ENCODE data around the gene AP4S1. TPM values are rescaled to one million over a fixed set of nuclear protein-coding genes. Genes with fewer than 3 reads are reported as not detected.
A peak's percentile ranks its signal among the peaks of the same experiment; 100 is the strongest.

AP4S1 gene
- total RNA-seq, 1 experiment from 2014 or later, result 7.8 TPM

DNA sequence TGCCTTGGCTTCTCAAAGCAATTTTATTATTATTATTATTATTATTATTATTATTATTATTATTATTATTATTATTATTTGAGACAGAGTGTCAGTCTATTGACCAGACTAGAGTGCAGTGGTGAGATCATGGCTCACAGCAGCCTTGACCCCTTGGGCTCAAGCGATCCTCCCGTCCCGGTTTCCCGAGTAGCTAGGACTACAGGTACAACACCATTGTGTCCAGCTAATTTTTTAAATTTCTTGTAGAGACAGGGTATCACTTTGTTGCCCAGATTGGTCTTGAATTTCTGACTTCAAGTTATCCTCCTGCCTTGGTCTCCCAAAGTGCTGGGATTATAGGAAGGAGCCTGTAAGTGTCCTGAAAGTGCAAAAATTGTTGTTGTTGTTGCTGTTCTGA, 11.6 kb upstream of the AP4S1 start:
- Histone ChIP-seq H3K36me3 (ENCODE audit: insufficient read depth, low read length) (peaks cover 11% of the 10 kb centered on the region; the same call in 1 of the 2 replicates), H2AFZ (ENCODE audit: low read length) (no peak overlapping the region), H3K4me1 (ENCODE audit: low read length) (no peaks in the 10 kb centered on the region), H3K4me3 (ENCODE audit: low read length) (no peak overlapping the region), H3K27ac (ENCODE audit: low read length) (no peak overlapping the region), H3K9me2 (replicated peaks; ENCODE audit: insufficient read depth, low read length) (no peaks in the 10 kb centered on the region), H3K4me2 (ENCODE audit: low read depth, low read length, poor library complexity, severe bottlenecking) (no peak overlapping the region), H3K27me3 (ENCODE audit: low read length) (no peaks in the 10 kb centered on the region), H3K79me2 (ENCODE audit: low read length) (peaks cover 95% of the 10 kb centered on the region), H4K20me1 (ENCODE audit: insufficient read depth, low read depth, low read length) (peaks cover 10% of the 10 kb centered on the region), H3K9me3 (ENCODE audit: low read length) (no peaks in the 10 kb centered on the region), H3K9ac (ENCODE audit: low read length) (no peak overlapping the region)
- DNase-seq, result no peak

- Histone ChIP-seq H3K36me3 (ENCODE audit: insufficient read depth, low read length) (peaks cover 28% of the 10 kb centered on the region), H3K79me2 (ENCODE audit: low read length) (peaks cover 97% of the 10 kb centered on the region), H2AFZ (ENCODE audit: low read length) (no peak overlapping the region), H3K27ac (ENCODE audit: low read length) (no peak overlapping the region), H3K4me1 (ENCODE audit: low read length) (peaks cover 3% of the 10 kb centered on the region), H3K9me3 (ENCODE audit: low read length) (no peaks in the 10 kb centered on the region), H3K4me2 (ENCODE audit: low read depth, low read length, poor library complexity, severe bottlenecking) (no peak overlapping the region), H3K9me2 (replicated peaks; ENCODE audit: insufficient read depth, low read length) (no peaks in the 10 kb centered on the region), H3K9ac (ENCODE audit: low read length) (no peak overlapping the region), H3K27me3 (ENCODE audit: low read length) (no peaks in the 10 kb centered on the region), H3K4me3 (ENCODE audit: low read length) (no peak overlapping the region), H4K20me1 (ENCODE audit: insufficient read depth, low read depth, low read length) (peaks cover 7% of the 10 kb centered on the region)
- no peak for DNase-seq
Observed at GRCh38 chr14:31018057-31018645, 7.3 kb upstream of the AP4S1 start.

DNA sequence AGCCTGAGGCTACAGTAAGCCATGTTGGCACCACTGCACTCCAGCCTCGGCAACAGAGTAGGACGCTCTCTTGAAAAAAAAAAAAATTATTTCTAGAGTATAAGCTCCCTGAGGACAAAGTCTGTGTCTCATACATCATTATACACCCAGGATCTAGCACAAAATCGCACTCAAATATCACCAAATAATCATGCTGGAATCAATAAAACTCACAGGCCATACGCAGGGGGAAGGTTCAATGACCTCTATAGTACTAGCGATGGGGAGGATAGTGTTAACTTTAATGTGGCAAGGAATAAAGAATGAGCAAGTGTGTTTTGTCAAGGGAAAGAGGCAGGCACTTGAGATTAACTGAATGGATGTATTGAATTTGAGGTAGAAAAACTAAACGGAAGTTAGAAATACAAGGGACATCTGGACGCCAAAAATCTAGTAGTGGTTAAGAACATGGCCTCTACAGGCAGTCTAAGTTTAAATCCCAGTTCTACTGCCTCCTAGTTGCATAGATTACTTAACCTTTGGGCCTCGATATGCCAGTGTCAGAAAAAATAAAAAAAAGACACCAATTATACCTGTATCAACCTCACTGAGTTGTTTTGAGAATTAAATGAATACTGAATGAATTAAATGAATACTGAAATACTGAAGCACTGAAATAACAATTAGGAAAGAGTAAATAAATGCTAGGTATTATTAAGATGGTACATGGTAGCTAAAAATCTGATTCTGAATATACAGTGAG, 4.4 kb upstream of the AP4S1 start:
- no peak for DNase-seq

DNA sequence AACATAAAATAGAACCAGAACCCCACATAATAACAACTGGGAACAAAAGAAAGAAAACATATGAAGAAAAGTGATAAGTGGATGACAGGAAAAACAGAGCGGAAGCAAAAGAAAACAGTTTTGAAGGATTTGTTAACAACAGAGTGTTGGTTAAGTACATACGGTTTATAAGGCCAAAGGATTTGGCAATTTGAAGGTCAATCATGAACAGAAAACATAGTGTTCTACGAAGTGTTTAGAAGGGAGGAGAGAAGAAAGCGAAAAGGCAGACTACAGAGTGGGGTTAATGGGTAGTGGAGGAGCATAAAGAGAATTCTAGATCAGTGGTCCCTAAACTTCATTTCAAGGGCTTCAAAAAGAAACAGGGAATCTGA, 3.9 kb upstream of the AP4S1 start:
- Histone ChIP-seq H3K79me2 (ENCODE audit: low read length) (peaks cover 95% of the 10 kb centered on the region), H4K20me1 (ENCODE audit: insufficient read depth, low read depth, low read length) (peaks cover 16% of the 10 kb centered on the region), H3K4me2 (ENCODE audit: low read depth, low read length, poor library complexity, severe bottlenecking) (no peak overlapping the region), H3K9me2 (replicated peaks; ENCODE audit: insufficient read depth, low read length) (no peaks in the 10 kb centered on the region), H3K9me3 (ENCODE audit: low read length) (no peaks in the 10 kb centered on the region), H3K27me3 (ENCODE audit: low read length) (no peaks in the 10 kb centered on the region), H3K9ac (ENCODE audit: low read length) (no peak overlapping the region), H3K4me3 (ENCODE audit: low read length) (no peak overlapping the region), H3K27ac (ENCODE audit: low read length) (no peak overlapping the region), H3K4me1 (ENCODE audit: low read length) (peaks cover 20% of the 10 kb centered on the region), H3K36me3 (ENCODE audit: insufficient read depth, low read length) (peaks cover 31% of the 10 kb centered on the region), H2AFZ (ENCODE audit: low read length) (no peak overlapping the region)
- DNase-seq, result no peak

More for the DNA sequence above, 4.4 kb upstream of the AP4S1 start:
- Histone ChIP-seq H3K4me3 (ENCODE audit: low read length) (no peak overlapping the region), H3K36me3 (ENCODE audit: insufficient read depth, low read length) (peaks cover 31% of the 10 kb centered on the region), H3K27me3 (ENCODE audit: low read length) (no peaks in the 10 kb centered on the region), H3K4me1 (ENCODE audit: low read length) (peaks cover 20% of the 10 kb centered on the region), H3K79me2 (ENCODE audit: low read length) (peaks cover 97% of the 10 kb centered on the region), H3K4me2 (ENCODE audit: low read depth, low read length, poor library complexity, severe bottlenecking) (no peak overlapping the region), H3K27ac (ENCODE audit: low read length) (no peak overlapping the region), H2AFZ (ENCODE audit: low read length) (no peak overlapping the region), H3K9me2 (replicated peaks; ENCODE audit: insufficient read depth, low read length) (no peaks in the 10 kb centered on the region), H3K9me3 (ENCODE audit: low read length) (no peaks in the 10 kb centered on the region), H3K9ac (ENCODE audit: low read length) (no peak overlapping the region), H4K20me1 (ENCODE audit: insufficient read depth, low read depth, low read length) (peaks cover 17% of the 10 kb centered on the region)

DNA sequence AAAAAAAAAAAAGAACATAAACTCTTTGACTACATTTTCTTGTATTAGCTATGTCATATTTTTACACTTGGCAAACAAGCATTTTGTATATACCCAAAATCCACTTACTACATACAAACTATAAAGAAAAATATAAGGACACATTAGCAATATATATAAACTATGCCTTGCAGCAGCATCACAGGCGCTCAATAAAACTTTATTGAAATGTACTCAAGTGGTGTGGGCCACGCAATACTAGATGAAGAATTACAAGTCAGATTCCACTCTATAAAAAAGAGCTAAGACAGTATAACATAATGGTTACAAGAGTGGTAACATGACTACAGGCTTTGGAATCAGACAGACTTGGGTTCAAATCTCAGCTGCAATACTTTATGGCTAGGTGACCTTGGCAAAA, 3.1 kb upstream of the AP4S1 start:
- Histone ChIP-seq H3K9me3 (ENCODE audit: low read length) (no peaks in the 10 kb centered on the region), H3K27ac (ENCODE audit: low read length) (no peak overlapping the region), H3K4me2 (ENCODE audit: low read depth, low read length, poor library complexity, severe bottlenecking) (no peak overlapping the region), H3K9ac (ENCODE audit: low read length) (no peak overlapping the region), H3K79me2 (ENCODE audit: low read length) (peaks cover 93% of the 10 kb centered on the region), H4K20me1 (ENCODE audit: insufficient read depth, low read depth, low read length) (peaks cover 16% of the 10 kb centered on the region), H2AFZ (ENCODE audit: low read length) (no peak overlapping the region), H3K9me2 (replicated peaks; ENCODE audit: insufficient read depth, low read length) (no peaks in the 10 kb centered on the region), H3K4me3 (ENCODE audit: low read length) (no peak overlapping the region), H3K4me1 (ENCODE audit: low read length) (peaks cover 27% of the 10 kb centered on the region), H3K27me3 (ENCODE audit: low read length) (no peaks in the 10 kb centered on the region), H3K36me3 (ENCODE audit: insufficient read depth, low read length) (peaks cover 31% of the 10 kb centered on the region)
- no peak for DNase-seq

DNA sequence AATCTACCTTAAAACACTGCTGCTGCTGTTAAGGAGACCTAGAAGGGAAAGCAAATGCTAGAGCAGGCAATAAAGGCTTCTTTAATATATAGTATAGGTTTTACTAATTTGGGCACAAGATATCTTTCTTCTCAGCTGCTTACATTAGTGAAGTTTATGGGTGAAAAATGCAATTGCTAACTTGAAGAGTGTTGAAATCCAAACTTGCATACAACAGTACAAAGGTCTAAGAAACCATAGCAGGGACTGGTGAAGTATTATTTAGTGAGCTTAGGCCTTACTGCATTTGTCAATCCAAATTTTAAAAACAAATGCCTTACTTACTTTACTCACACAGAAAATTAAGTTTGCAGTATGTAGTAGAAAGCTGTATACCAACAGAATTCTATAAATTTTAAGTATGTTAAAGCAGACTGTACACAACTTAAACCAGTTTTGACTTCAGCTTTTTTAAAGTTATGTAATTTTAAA, 1.4 kb upstream of the AP4S1 start:
- H3K27ac ChIP-seq (ENCODE audit: low read length), result peak overlapping the region; percentile 88
- H3K4me3 ChIP-seq (ENCODE audit: low read length), result peak overlapping the region; percentile 78

GRCh38 chr14:31024577-31025366, 677 bp upstream of the AP4S1 start:
- H3K9me3 ChIP-seq (ENCODE audit: low read length), result no peaks in the 10 kb centered on the region
- peak overlapping the region; percentile 88 for H3K27ac ChIP-seq (ENCODE audit: low read length)
- DNase-seq, result peak; percentile 66
- H3K4me1 ChIP-seq (ENCODE audit: low read length), result peaks cover 28% of the 10 kb centered on the region
- H3K79me2 ChIP-seq (ENCODE audit: low read length), result peaks cover 70% of the 10 kb centered on the region
- peak overlapping the region; percentile 78 for H3K4me3 ChIP-seq (ENCODE audit: low read length)
- H3K9ac ChIP-seq (ENCODE audit: low read length), result peak overlapping the region; percentile 98
- H3K9me2 ChIP-seq (replicated peaks; ENCODE audit: insufficient read depth, low read length), result no peaks in the 10 kb centered on the region
- H3K27me3 ChIP-seq (ENCODE audit: low read length), result no peaks in the 10 kb centered on the region
- 0 out of 2 replicates have a peak overlapping the region, but pooled peaks have one; percentile 64 for H2AFZ ChIP-seq (ENCODE audit: low read length)
- H4K20me1 ChIP-seq (ENCODE audit: insufficient read depth, low read depth, low read length), result peaks cover 12% of the 10 kb centered on the region; the same call in 1 of the 2 replicates
- peaks cover 27% of the 10 kb centered on the region for H3K36me3 ChIP-seq (ENCODE audit: insufficient read depth, low read length)
- peak overlapping the region; percentile 82 for H3K4me2 ChIP-seq (ENCODE audit: low read depth, low read length, poor library complexity, severe bottlenecking)

More for the DNA sequence above, 1.4 kb upstream of the AP4S1 start:
- no peak for DNase-seq
- no peaks in the 10 kb centered on the region for H3K27me3 ChIP-seq (ENCODE audit: low read length)
- H3K9me3 ChIP-seq (ENCODE audit: low read length), result no peaks in the 10 kb centered on the region
- no peaks in the 10 kb centered on the region for H3K9me2 ChIP-seq (replicated peaks; ENCODE audit: insufficient read depth, low read length)
- H2AFZ ChIP-seq (ENCODE audit: low read length), result no peak overlapping the region
- peaks cover 28% of the 10 kb centered on the region for H3K4me1 ChIP-seq (ENCODE audit: low read length)
- peak overlapping the region; percentile 98 for H3K9ac ChIP-seq (ENCODE audit: low read length)
- peaks cover 12% of the 10 kb centered on the region; the same call in 1 of the 2 replicates for H4K20me1 ChIP-seq (ENCODE audit: insufficient read depth, low read depth, low read length)
- H3K79me2 ChIP-seq (ENCODE audit: low read length), result peaks cover 78% of the 10 kb centered on the region
- peaks cover 27% of the 10 kb centered on the region for H3K36me3 ChIP-seq (ENCODE audit: insufficient read depth, low read length)
- peak overlapping the region; percentile 82 for H3K4me2 ChIP-seq (ENCODE audit: low read depth, low read length, poor library complexity, severe bottlenecking)

GRCh38 chr14:31026077-31026449, 614 bp downstream of the AP4S1 start, which contains the start of gene STRN3:
Gene STRN3 (minus strand): TSS chr14:31026379. CDS start chr14:31026185, 194 bp downstream.
- peak within 1 kb of the TSS; percentile 100 for H3K4me2 ChIP-seq (ENCODE audit: low read depth, low read length, poor library complexity, severe bottlenecking)
- peak within 1 kb of the TSS; percentile 87 for H2AFZ ChIP-seq (ENCODE audit: low read length)
- H3K4me1 ChIP-seq (ENCODE audit: low read length), result peaks cover 28% of the 10 kb centered on the region
- peaks cover 17% of the 10 kb centered on the region; the same call in 1 of the 2 replicates for H4K20me1 ChIP-seq (ENCODE audit: insufficient read depth, low read depth, low read length)
- no peaks in the 10 kb centered on the region for H3K9me3 ChIP-seq (ENCODE audit: low read length)
- peak within 1 kb of the TSS; percentile 88 for H3K27ac ChIP-seq (ENCODE audit: low read length)
- H3K9ac ChIP-seq (ENCODE audit: low read length), result peak within 1 kb of the TSS; percentile 98
- DNase-seq, result no peak
- H3K4me3 ChIP-seq (ENCODE audit: low read length), result peak within 1 kb of the TSS; percentile 78
- peaks cover 20% of the 10 kb centered on the region for H3K36me3 ChIP-seq (ENCODE audit: insufficient read depth, low read length)
- H3K9me2 ChIP-seq (replicated peaks; ENCODE audit: insufficient read depth, low read length), result no peaks in the 10 kb centered on the region
- H3K27me3 ChIP-seq (ENCODE audit: low read length), result no peaks in the 10 kb centered on the region
- H3K79me2 ChIP-seq (ENCODE audit: low read length), result peaks cover 58% of the 10 kb centered on the region

Measured in Karpas-422 (cell line).